Right lobe of liver (tissue), 6 donors: ENCODE results near the gene COX18. TPM values are rescaled to one million over a fixed set of nuclear protein-coding genes. Genes with fewer than 3 reads are reported as not detected.
A peak's percentile ranks its signal among the peaks of the same experiment; 100 is the strongest.

Experiments used
- ATAC-seq, 4 donors: fragments of 200-7000 bp; cut with Tn5 transposase; one replicate each; pipeline ENCODE4 v1.9.1; 2020; ENCODE audit warnings: mild to moderate bottlenecking in 4 of 4, moderate library complexity in 4 of 4
- DNase-seq, 3 donors: peaks; one replicate each; pipeline ENCODE4 v3.0.0-alpha.2; 2020
- H3K27ac ChIP-seq, 3 donors: fragments of 200-600 bp; one replicate each; pipeline ENCODE4 v1.8.0; 2022
- H3K27me3 ChIP-seq, 2 donors: fragments of 200-600 bp; one replicate each; pipeline ENCODE4 v1.8.0; 2022
- H3K36me3 ChIP-seq, 4 donors: fragments of 200-600 bp; sonication (generic) in 1 of 4; one replicate each; pipeline versions ENCODE4 v1.5.1 to v1.8.0; 2017 to 2022; ENCODE audit warnings: control low read depth in 1 of 4
- H3K4me1 ChIP-seq, 4 donors: fragments of 200-600 bp; sonication (generic) in 1 of 4; one replicate each; pipeline versions ENCODE4 v1.5.1 to v1.8.0; 2017 to 2022; ENCODE audit warnings: control low read depth in 1 of 4
- H3K4me3 ChIP-seq, 3 donors: fragments of 200-600 bp; one replicate each; pipeline ENCODE4 v1.8.0; 2022
- H3K9me3 ChIP-seq, 4 donors: fragments of 200-600 bp; sonication (generic) in 1 of 4; one replicate each; pipeline versions ENCODE4 v1.5.1 to v1.8.0; 2017 to 2022; ENCODE audit warnings: control low read depth in 1 of 4
- POLR2A ChIP-seq: fragments of 450-650 bp; IDR thresholded peaks from one replicate; pipeline ENCODE4 v1.6.1; 2017; ENCODE audit warnings: antibody characterized with exemption, mild to moderate bottlenecking
- WGBS: methylation state at CpG from one replicate; pipeline ENCODE4 v1.1.6; 2018; ENCODE audit warnings: low coverage, low lambda C conversion rate; ENCODE audit not compliant: insufficient coverage; ENCODE audit errors: missing lambda C conversion rate; 5-methylcytosine and 5-hydroxymethylcytosine counted together
- intact Hi-C, 2 donors: fragments of 100-400 bp; cut with DNase I; formaldehyde crosslinking; loops; one replicate each; pipeline versions ENCODE4 v1.11.2 to v1.14.1; 2022
- long read RNA-seq: library from polyadenylated mRNA; unstranded; transcript quantifications from one replicate; pipeline ENCODE4 v2.0.0, GENCODE V29; 2019
- total RNA-seq, 6 experiments: library from RNA; depleted of rRNA in 2 of 6; stranded (reverse); fragments of >200 nt in 2 of 6; fragmentation: NEBNext Ultra II Directional in 3 of 6; extraction: Animal tissue kit (Norgen Biotek cat#: 25700) in 3 of 6; gene quantifications; one replicate each; pipeline versions ENCODE4 v1.1.0 to v1.2.4, GENCODE V29; 2016 to 2023
- TF ChIP-seq, protein P1 (sequence below), 4 donors: fragments of 200-600 bp in 3 of 4; fragments of 450-650 bp in 1 of 4; IDR thresholded peaks; one replicate each; pipeline versions ENCODE4 v1.5.1 to v1.8.0; 2016 to 2022; ENCODE audit warnings: antibody characterized with exemption in 4 of 4, mild to moderate bottlenecking in 2 of 4
- donor health status: DM: no; HTN: yes; CAD: no.
- donor health status: DM: no; HTN: no; CAD: no.
- donor health status: DM: no; HTN: no; CAD: no.
- donor health status: DM: no; HTN: yes; CAD: no.
- donor health status: DM: no; HTN: yes; CAD: no.

COX18 gene, protein sequence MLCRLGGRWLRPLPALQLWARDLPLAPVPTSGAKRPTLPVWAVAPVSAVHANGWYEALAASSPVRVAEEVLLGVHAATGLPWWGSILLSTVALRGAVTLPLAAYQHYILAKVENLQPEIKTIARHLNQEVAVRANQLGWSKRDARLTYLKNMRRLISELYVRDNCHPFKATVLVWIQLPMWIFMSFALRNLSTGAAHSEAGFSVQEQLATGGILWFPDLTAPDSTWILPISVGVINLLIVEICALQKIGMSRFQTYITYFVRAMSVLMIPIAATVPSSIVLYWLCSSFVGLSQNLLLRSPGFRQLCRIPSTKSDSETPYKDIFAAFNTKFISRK
- 10 to 100 TPM; 12.4 to 28.9 (median 17.0) TPM for total RNA-seq
- long read RNA-seq: 0 reads

DNA sequence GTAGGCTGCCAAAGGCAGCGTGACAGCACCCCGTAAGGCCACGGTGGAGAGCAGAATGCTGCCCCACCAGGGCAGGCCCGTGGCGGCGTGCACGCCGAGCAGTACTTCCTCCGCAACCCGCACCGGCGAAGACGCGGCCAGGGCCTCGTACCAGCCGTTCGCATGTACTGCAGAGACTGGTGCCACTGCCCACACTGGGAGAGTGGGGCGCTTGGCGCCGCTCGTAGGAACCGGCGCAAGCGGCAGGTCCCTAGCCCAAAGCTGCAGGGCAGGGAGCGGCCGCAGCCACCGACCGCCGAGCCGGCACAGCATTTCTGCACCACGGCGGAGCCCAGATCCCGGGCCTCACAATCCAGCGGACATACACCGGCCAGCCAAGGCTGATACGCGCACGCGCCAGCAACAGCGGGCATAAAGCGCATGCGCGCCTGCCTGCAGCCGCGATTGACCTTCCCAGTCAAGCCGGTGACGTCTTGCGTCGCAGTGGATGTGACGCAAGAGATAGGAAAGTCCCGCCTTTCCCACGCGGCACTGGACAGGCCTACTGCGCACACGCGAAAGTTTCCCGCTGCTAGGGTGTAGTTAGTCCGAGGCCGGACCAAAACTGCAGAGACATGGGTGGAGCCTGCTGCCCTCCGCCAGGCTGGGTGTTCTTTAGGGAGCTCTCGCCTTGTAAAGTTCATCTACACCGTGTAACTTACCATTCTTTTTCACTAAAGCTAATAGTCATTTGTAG lies at the start of gene COX18:
Gene COX18, minus strand, starts transcription at position 379 of the 736 bp plus-strand sequence. Its CDS starts 67 bp downstream, at position 312.
- Histone ChIP-seq H3K27ac (peak within 1 kb of the TSS; percentile 87 to 98 (median 96)), H3K4me1 (peaks cover 0 to 15% (median 1%) of the 10 kb centered on the region in 4 donors), H3K36me3 (peaks cover 0 to 7% (median under 1%) of the 10 kb centered on the region in 4 donors), H3K4me3 (peak within 1 kb of the TSS; percentile 66 to 80 (median 69)), H3K9me3 (no peaks in the 10 kb centered on the region), H3K27me3 (no peaks in the 10 kb centered on the region)
- DNase-seq (peak; percentile 98 to 99 (median 99)), ATAC-seq (peak; percentile 88 to 96 (median 90))
- TF ChIP-seq, protein P1, sequence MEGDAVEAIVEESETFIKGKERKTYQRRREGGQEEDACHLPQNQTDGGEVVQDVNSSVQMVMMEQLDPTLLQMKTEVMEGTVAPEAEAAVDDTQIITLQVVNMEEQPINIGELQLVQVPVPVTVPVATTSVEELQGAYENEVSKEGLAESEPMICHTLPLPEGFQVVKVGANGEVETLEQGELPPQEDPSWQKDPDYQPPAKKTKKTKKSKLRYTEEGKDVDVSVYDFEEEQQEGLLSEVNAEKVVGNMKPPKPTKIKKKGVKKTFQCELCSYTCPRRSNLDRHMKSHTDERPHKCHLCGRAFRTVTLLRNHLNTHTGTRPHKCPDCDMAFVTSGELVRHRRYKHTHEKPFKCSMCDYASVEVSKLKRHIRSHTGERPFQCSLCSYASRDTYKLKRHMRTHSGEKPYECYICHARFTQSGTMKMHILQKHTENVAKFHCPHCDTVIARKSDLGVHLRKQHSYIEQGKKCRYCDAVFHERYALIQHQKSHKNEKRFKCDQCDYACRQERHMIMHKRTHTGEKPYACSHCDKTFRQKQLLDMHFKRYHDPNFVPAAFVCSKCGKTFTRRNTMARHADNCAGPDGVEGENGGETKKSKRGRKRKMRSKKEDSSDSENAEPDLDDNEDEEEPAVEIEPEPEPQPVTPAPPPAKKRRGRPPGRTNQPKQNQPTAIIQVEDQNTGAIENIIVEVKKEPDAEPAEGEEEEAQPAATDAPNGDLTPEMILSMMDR (IDR thresholded peaks at IDR 0.05): no peak
- peak; percentile 97 for TF ChIP-seq POLR2A
- intact Hi-C loops: no loop called here
- WGBS: 0% methylated on average over 9 of the region's 62 CpGs

DNA sequence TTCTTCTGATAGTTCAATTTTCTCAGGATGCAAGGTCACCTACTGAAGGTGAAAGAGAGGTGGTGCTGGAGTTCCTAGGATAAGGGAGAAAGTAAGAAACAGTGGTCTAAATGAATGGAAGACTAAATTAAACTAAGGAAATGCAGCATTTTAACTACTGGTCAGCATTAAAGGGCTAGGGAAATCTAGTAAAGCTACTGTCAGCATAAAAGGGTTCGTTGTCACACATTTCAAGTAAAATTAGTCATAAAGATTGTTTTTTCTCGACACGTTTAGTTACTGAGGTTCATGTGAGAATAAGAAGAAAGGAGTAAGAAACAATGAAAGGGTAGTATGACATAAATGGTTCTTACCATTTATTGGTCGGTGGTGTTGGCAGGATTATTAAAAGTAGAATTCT lies 40.0 kb upstream of the COX18 start:
- Histone ChIP-seq H3K36me3 (peaks cover 0 to 35% (median 9%) of the 10 kb centered on the region in 4 donors), H3K4me3 (no peak overlapping the region), H3K27me3 (no peaks in the 10 kb centered on the region), H3K4me1 (peaks cover 0 to 10% (median 2%) of the 10 kb centered on the region in 4 donors), H3K9me3 (no peaks in the 10 kb centered on the region), H3K27ac (no peak overlapping the region)
- TF ChIP-seq POLR2A: no peak
- TF ChIP-seq, protein P1 (IDR thresholded peaks at IDR 0.05): no peak
- DNase-seq (no peak), ATAC-seq (no peak)
- 86% methylated on average over 4 of the region's 4 CpGs for WGBS
- intact Hi-C loops: no loop called here

DNA sequence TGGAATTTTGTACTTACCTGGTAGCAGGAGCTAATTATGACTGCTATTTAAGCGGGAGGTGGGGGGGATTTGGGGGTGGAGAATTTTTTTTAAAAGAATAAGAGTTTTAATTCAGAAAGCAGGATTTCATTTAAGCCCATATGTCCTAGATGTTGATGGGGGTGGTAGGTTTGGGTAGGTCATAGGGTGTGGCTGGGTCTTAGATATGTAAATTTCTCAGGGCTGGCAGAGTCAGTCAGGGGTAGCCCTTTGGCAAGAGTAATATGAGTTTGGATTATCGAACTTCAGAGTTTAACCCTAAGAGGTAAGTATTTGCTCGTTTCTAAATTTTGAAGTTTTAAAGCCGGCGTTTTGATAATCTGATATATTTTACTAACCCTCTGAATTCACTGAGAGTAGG lies 35.2 kb upstream of the COX18 start:
- Histone ChIP-seq H3K27me3 (no peaks in the 10 kb centered on the region), H3K4me1 (peaks cover 0 to 16% (median 4%) of the 10 kb centered on the region in 4 donors), H3K9me3 (no peaks in the 10 kb centered on the region), H3K4me3 (peak overlapping the region in 1 of 3 donors; percentile 54), H3K36me3 (peaks cover 0 to 26% (median 6%) of the 10 kb centered on the region in 4 donors), H3K27ac (peak overlapping the region in 2 of 3 donors; percentile 51 to 82)
- no peak for DNase-seq
- peak in 3 of 4 donors; percentile 5 to 56 (median 17) for ATAC-seq
- intact Hi-C loops: no loop called here
- no peak for TF ChIP-seq POLR2A
- TF ChIP-seq, protein P1 (IDR thresholded peaks at IDR 0.05): no peak
- whole genome bisulfite sequencing: 51% methylated on average over 5 of the region's 5 CpGs

DNA sequence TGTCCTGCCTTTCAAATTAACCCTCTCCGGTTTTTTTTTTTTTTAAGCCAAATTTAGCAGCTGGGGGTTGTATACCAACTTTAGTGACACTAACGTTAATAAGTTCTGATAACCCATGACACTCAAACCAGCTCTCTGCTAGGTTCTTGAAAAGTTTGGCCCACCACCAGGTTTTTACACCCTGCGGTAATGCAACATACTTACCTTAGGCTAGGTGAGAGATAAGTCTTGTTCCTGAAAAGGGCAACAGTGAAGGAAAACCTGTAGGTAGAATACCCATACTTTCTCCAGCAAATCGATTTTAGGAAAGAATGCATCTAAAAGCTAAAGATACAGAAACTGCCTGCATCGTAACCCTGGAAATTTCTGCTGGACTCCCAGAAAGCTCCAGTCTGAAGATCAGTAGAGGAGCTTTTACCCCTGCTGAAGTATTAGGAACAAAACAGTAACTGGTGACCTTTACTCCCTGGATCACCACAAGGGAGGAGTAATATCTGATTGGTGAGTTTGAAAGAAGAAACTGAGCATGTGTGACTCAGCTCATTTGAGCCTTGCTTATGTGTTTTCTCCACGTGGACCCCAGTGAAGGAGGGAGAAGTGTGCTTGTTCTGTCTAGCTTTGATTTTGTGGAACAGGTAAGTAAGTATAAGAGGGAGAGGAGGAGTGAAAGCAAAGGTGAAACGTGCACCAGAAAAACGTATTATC lies 34.4 kb upstream of the COX18 start:
- intact Hi-C loops: no loop called here
- Histone ChIP-seq H3K27me3 (no peaks in the 10 kb centered on the region), H3K36me3 (peaks cover 0 to 30% (median 6%) of the 10 kb centered on the region in 4 donors), H3K4me1 (peaks cover 0 to 16% (median 4%) of the 10 kb centered on the region in 4 donors), H3K9me3 (no peaks in the 10 kb centered on the region), H3K27ac (peak overlapping the region in 2 of 3 donors; percentile 51 to 82), H3K4me3 (peak overlapping the region in 2 of 3 donors; percentile 26 to 54)
- 22% methylated on average over 8 of the region's 8 CpGs for WGBS
- ATAC-seq (peak; percentile 95 to 97 (median 96)), DNase-seq (no peak)
- peak; percentile 57 for TF ChIP-seq POLR2A
- TF ChIP-seq, protein P1 (IDR thresholded peaks at IDR 0.05): no peak
